Epithelial cell of esophagus (primary cell): ENCODE data around the gene SEZ6L.

Experiments used
- DNase-seq: peaks from one replicate; pipeline ENCODE4 v3.0.0; 2010; ENCODE audit warnings: low read depth
- H3K4me3 ChIP-seq: 2 replicates; pipeline ENCODE4 v1.5.1; 2011; ENCODE audit warnings: mild to moderate bottlenecking, low read length, control low read depth
- CTCF ChIP-seq: IDR thresholded peaks from 2 replicates; pipeline ENCODE4 v1.5.1; 2011; ENCODE audit warnings: low read depth, mild to moderate bottlenecking, low read length, control low read depth, inconsistent platforms; ENCODE audit not compliant: insufficient read depth; ENCODE audit errors: missing control alignments

Gene SEZ6L

GRCh38 chr22:26333088-26333800 lies 164.0 kb downstream of the SEZ6L start:
- no peak overlapping the region for H3K4me3 ChIP-seq
- no peak for TF ChIP-seq CTCF
- DNase-seq = no peak

GRCh38 chr22:26334232-26334631 lies 165.0 kb downstream of the SEZ6L start:
- no peak for DNase-seq
- no peak overlapping the region for H3K4me3 ChIP-seq
- no peak for TF ChIP-seq CTCF

GRCh38 chr22:26336773-26337172 lies 167.5 kb downstream of the SEZ6L start:
- TF ChIP-seq CTCF = no peak
- no peak for DNase-seq

GRCh38 chr22:26339755-26340154 lies 170.5 kb downstream of the SEZ6L start:
- DNase-seq = no peak
- no peak for TF ChIP-seq CTCF
- no peak overlapping the region for H3K4me3 ChIP-seq

More at GRCh38 chr22:26336773-26337172, 167.5 kb downstream of the SEZ6L start:
- no peak overlapping the region for H3K4me3 ChIP-seq

- DNase-seq = no peak
- H3K4me3 ChIP-seq = no peak overlapping the region
- TF ChIP-seq CTCF = no peak
Measured at GRCh38 chr22:26342745-26343410, 173.6 kb downstream of the SEZ6L start.

GRCh38 chr22:26345496-26345895 lies 176.2 kb downstream of the SEZ6L start:
- H3K4me3 ChIP-seq = no peak overlapping the region
- no peak for DNase-seq
- no peak for TF ChIP-seq CTCF
